Smooth muscle cell (in vitro differentiated cells): ENCODE data around the gene SOAT1. TPM values are rescaled to one million over a fixed set of nuclear protein-coding genes. Genes with fewer than 3 reads are reported as not detected.
A peak's percentile ranks its signal among the peaks of the same experiment; 100 is the strongest.

Source experiments
- DNase-seq: peaks from one replicate; lab custom pipeline; 2025; ENCODE audit not compliant: unreplicated experiment; lab: John Stamatoyannopoulos, UW
- H2AFZ ChIP-seq: fragments of 200-600 bp; sonication (generic); 2 replicates; pipeline ENCODE4 v1.6.0; 2016; ENCODE audit warnings: antibody characterized with exemption, low read depth, mild to moderate bottlenecking
- H3F3A ChIP-seq: fragments of 200-600 bp; sonication (generic); 2 replicates; pipeline ENCODE4 v1.6.0; 2017; ENCODE audit warnings: antibody characterized with exemption, low read depth
- H3K27ac ChIP-seq: fragments of 200-600 bp; sonication (generic); 2 replicates; pipeline ENCODE4 v1.5.1; 2016; ENCODE audit warnings: low read depth, mild to moderate bottlenecking
- H3K27me3 ChIP-seq: fragments of 200-600 bp; sonication (generic); 2 replicates; pipeline ENCODE4 v1.6.1; 2016; ENCODE audit warnings: low read depth, mild to moderate bottlenecking
- H3K36me3 ChIP-seq: fragments of 200-600 bp; sonication (generic); 2 replicates; pipeline ENCODE4 v1.5.1; 2016; ENCODE audit warnings: low read depth
- H3K4me1 ChIP-seq: fragments of 200-600 bp; sonication (generic); 2 replicates; pipeline ENCODE4 v1.5.1; 2016; ENCODE audit warnings: low read depth
- H3K4me2 ChIP-seq: fragments of 200-600 bp; sonication (generic); 2 replicates; pipeline ENCODE4 v1.6.0; 2016; ENCODE audit warnings: mild to moderate bottlenecking
- H3K4me3 ChIP-seq: fragments of 200-600 bp; sonication (generic); 2 replicates; pipeline ENCODE4 v1.5.1; 2016; ENCODE audit warnings: mild to moderate bottlenecking
- H3K79me2 ChIP-seq: fragments of 200-600 bp; sonication (generic); 2 replicates; pipeline ENCODE4 v1.6.0; 2016; ENCODE audit warnings: low read depth, mild to moderate bottlenecking
- H3K9ac ChIP-seq: fragments of 200-600 bp; sonication (generic); 2 replicates; pipeline ENCODE4 v1.6.0; 2016; ENCODE audit warnings: low read depth
- H3K9me3 ChIP-seq: fragments of 200-600 bp; sonication (generic); replicated peaks from 2 replicates; pipeline ENCODE4 v1.5.1; 2016; ENCODE audit warnings: low read depth
- H4K20me1 ChIP-seq: fragments of 200-600 bp; sonication (generic); 2 replicates; pipeline ENCODE4 v1.6.0; 2016; ENCODE audit warnings: low read depth
- CTCF ChIP-seq: fragments of 200-600 bp; sonication (generic); IDR thresholded peaks from 2 replicates; pipeline ENCODE4 v1.5.1; 2017; ENCODE audit warnings: borderline replicate concordance, mild to moderate bottlenecking, antibody characterized with exemption; ENCODE audit not compliant: insufficient read depth, poor library complexity, severe bottlenecking
- WGBS: methylation state at CpG from one replicate; pipeline ENCODE4 v1.1.7; 2016; ENCODE audit warnings: low lambda C conversion rate; 5-methylcytosine and 5-hydroxymethylcytosine counted together
- polyA plus RNA-seq: library from polyadenylated mRNA; unstranded; fragments of >200 nt; fragmentation: Nextera tagmentation; extraction: Ambion mirVana; gene quantifications from 2 replicates; pipeline ENCODE4 v1.2.1, GENCODE V29; 2016
- total RNA-seq: library from RNA; depleted of rRNA; stranded (reverse); fragments of >200 nt; gene quantifications from 2 replicates; pipeline ENCODE4 v1.2.3, GENCODE V29; 2014

The SOAT1 gene
- total and polyA plus RNA-seq, 2 experiments from 2014 or later, result 15.4 to 20.2 TPM

GRCh38 chr1:179302070-179302469 lies 8.5 kb downstream of the SOAT1 start:
- Histone ChIP-seq H3K4me3 (no peak overlapping the region), H3K9me3 (no peaks in the 10 kb centered on the region), H4K20me1 (peaks cover 27% of the 10 kb centered on the region), H3K27me3 (no peaks in the 10 kb centered on the region), H3F3A (no peaks in the 10 kb centered on the region), H3K4me2 (no peak overlapping the region), H3K9ac (no peak overlapping the region), H3K4me1 (no peaks in the 10 kb centered on the region), H3K79me2 (peaks cover 32% of the 10 kb centered on the region), H3K36me3 (no peaks in the 10 kb centered on the region), H2AFZ (no peak overlapping the region), H3K27ac (no peak overlapping the region)
- TF ChIP-seq CTCF, result no peak
- WGBS, result 83% methylated on average over 3 of the region's 3 CpGs
- no peak for DNase-seq

GRCh38 chr1:179303200-179303785 lies 9.7 kb downstream of the SOAT1 start:
- 88% methylated on average over 3 of the region's 3 CpGs for WGBS
- Histone ChIP-seq H3K36me3 (no peaks in the 10 kb centered on the region), H3K27ac (no peak overlapping the region), H4K20me1 (peaks cover 23% of the 10 kb centered on the region), H3K9me3 (no peaks in the 10 kb centered on the region), H2AFZ (no peak overlapping the region), H3K4me2 (no peak overlapping the region), H3F3A (no peaks in the 10 kb centered on the region), H3K4me3 (no peak overlapping the region), H3K4me1 (no peaks in the 10 kb centered on the region), H3K79me2 (peaks cover 28% of the 10 kb centered on the region), H3K9ac (no peak overlapping the region), H3K27me3 (no peaks in the 10 kb centered on the region)
- no peak for TF ChIP-seq CTCF
- no peak for DNase-seq

- 24% methylated on average over 1 of the region's 1 CpG for WGBS
- H3K79me2 ChIP-seq, result peaks cover 10% of the 10 kb centered on the region
- TF ChIP-seq CTCF, result no peak
These were observed 11.9 kb downstream of the SOAT1 start for GRCh38 chr1:179305450-179305849.

GRCh38 chr1:179310291-179310690 lies 16.7 kb downstream of the SOAT1 start:
- no peak overlapping the region for H3K4me3 ChIP-seq

More at GRCh38 chr1:179305450-179305849, 11.9 kb downstream of the SOAT1 start:
- peaks cover 3% of the 10 kb centered on the region for H3F3A ChIP-seq
- H3K4me2 ChIP-seq, result peak overlapping the region; percentile 1
- no peak overlapping the region for H3K9ac ChIP-seq
- no peaks in the 10 kb centered on the region for H3K9me3 ChIP-seq
- no peak for DNase-seq
- H2AFZ ChIP-seq, result no peak overlapping the region
- no peaks in the 10 kb centered on the region for H3K36me3 ChIP-seq
- peaks cover 8% of the 10 kb centered on the region for H4K20me1 ChIP-seq
- H3K27me3 ChIP-seq, result no peaks in the 10 kb centered on the region
- H3K27ac ChIP-seq, result no peak overlapping the region
- no peak overlapping the region for H3K4me3 ChIP-seq
- H3K4me1 ChIP-seq, result no peaks in the 10 kb centered on the region

More at GRCh38 chr1:179310291-179310690, 16.7 kb downstream of the SOAT1 start:
- no peak for DNase-seq
- Histone ChIP-seq H3K27ac (peak overlapping the region; percentile 88), H3F3A (peaks cover 6% of the 10 kb centered on the region), H3K4me1 (no peaks in the 10 kb centered on the region), H3K36me3 (no peaks in the 10 kb centered on the region), H3K9me3 (no peaks in the 10 kb centered on the region), H2AFZ (no peak overlapping the region), H3K4me2 (peak overlapping the region; percentile 35), H3K27me3 (no peaks in the 10 kb centered on the region), H3K9ac (peak overlapping the region; percentile 19), H3K79me2 (peaks cover under 1% of the 10 kb centered on the region), H4K20me1 (peaks cover 6% of the 10 kb centered on the region)
- no peak for TF ChIP-seq CTCF
- WGBS, result 37% methylated on average over 3 of the region's 3 CpGs
